GM19193 (cell line): ENCODE results near the gene CD79A.

ENCODE experiments used
- POLR2A ChIP-seq: IDR thresholded peaks from 4 replicates; pipeline ENCODE4 v1.6.1; 2011; ENCODE audit not compliant: insufficient read depth, insufficient read length; ENCODE audit errors: extremely low read depth

CD79A gene

GRCh38 chr19:41925208-41926003 lies 48.3 kb downstream of the CD79A start:
- TF ChIP-seq POLR2A, result no peak

- no peak for TF ChIP-seq POLR2A
Observed at GRCh38 chr19:41926028-41926762, 49.1 kb downstream of the CD79A start.

- TF ChIP-seq POLR2A, result no peak
Observed at GRCh38 chr19:41926763-41927496, 49.9 kb downstream of the CD79A start.

- TF ChIP-seq POLR2A, result no peak
Observed at GRCh38 chr19:41927497-41928192, 50.6 kb downstream of the CD79A start.

GRCh38 chr19:41928221-41928683 lies 51.2 kb downstream of the CD79A start, which contains the start of gene ERFL:
Gene ERFL (minus strand): TSS chr19:41928449. CDS start chr19:41912919, 15,530 bp downstream.
- TF ChIP-seq POLR2A, result no peak

GRCh38 chr19:41928754-41929535 lies 51.9 kb downstream of the CD79A start:
- no peak for TF ChIP-seq POLR2A

GRCh38 chr19:41929536-41930071 lies 52.5 kb downstream of the CD79A start:
- no peak for TF ChIP-seq POLR2A

- TF ChIP-seq POLR2A, result no peak
Observed at GRCh38 chr19:41930322-41930722, 53.2 kb downstream of the CD79A start.
